Measurements from ENCODE around the gene TMEM178B. TPM values are rescaled to one million over a fixed set of nuclear protein-coding genes. Genes with fewer than 3 reads are reported as not detected.

Gene TMEM178B
- total and polyA plus RNA-seq, 8 donors: 0.16 to 5.6 (median 3.4) TPM

- DNase-seq: peak in 2 of 4 donors; percentile 22 to 39
- ATAC-seq: no peak
- TF ChIP-seq CTCF (IDR thresholded peaks at IDR 0.05): no peak
- intact Hi-C loops (cut with DNase I): no loop called here
- H3K4me3 ChIP-seq: no peak overlapping the region
- H3K9me3 ChIP-seq: peaks cover 0 to 3% of the 10 kb centered on the region in 2 donors
- no peaks in the 10 kb centered on the region for H3K36me3 ChIP-seq
- H3K4me1 ChIP-seq: no peaks in the 10 kb centered on the region
- no peak overlapping the region for H3K27ac ChIP-seq
- no peaks in the 10 kb centered on the region for H3K27me3 ChIP-seq
These were observed 259.6 kb downstream of the TMEM178B start for GRCh38 chr7:141333459-141333858.

DNA sequence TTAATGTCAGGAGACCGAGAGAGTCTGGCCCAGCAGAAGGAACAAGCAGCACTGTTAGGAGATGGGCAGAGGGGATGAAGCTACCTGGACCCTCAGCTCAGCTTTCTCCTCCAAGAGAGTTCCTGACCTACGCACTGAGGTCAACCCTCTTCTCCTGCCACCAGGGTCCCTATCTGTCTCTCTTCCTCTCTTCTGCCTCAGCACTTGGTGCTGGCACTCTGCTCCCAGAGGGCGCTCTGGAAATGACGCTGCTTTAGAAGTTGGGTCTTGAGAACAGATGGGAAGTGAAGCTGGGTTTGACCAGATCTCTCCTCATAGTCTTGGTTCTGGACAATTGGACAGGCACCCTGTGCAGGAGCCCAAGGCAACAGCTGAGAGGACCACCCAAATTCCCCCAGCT is 261.3 kb downstream of the TMEM178B start:
- DNase-seq (no peak), ATAC-seq (no peak)
- TF ChIP-seq CTCF (IDR thresholded peaks at IDR 0.05): no peak
- Histone ChIP-seq H3K27me3 (no peaks in the 10 kb centered on the region), H3K4me3 (no peak overlapping the region), H3K4me1 (no peaks in the 10 kb centered on the region), H3K9me3 (peaks cover 0 to 2% of the 10 kb centered on the region in 2 donors), H3K36me3 (no peaks in the 10 kb centered on the region), H3K27ac (no peak overlapping the region)
- intact Hi-C loops (cut with DNase I): no loop called here

GRCh38 chr7:141339603-141340002 is 265.7 kb downstream of the TMEM178B start:
- Histone ChIP-seq H3K4me3 (no peak overlapping the region), H3K36me3 (no peaks in the 10 kb centered on the region), H3K9me3 (no peaks in the 10 kb centered on the region), H3K4me1 (no peaks in the 10 kb centered on the region), H3K27ac (no peak overlapping the region), H3K27me3 (no peaks in the 10 kb centered on the region)
- ATAC-seq: no peak
- intact Hi-C loops (cut with DNase I): no loop called here
- no peak for TF ChIP-seq CTCF (IDR thresholded peaks at IDR 0.05)
- DNase-seq: no peak

DNA sequence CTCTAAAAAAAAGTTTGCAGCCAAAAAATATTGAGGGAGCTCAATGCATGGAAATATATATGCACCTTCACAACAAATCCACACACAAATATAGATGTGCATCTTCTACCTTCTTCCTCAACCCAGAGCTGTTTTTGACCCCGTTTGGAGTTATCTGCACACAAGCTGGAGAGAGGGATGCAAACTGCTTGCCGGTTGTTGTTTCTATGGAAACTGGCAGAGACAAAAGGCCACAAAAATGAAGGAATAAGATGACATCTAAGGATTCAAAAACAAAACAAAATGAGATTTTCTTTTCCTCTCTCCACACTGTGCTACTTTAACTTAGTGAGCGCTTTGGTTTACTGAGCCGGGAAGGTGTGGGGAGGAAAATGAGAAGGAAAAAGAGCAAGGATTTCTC is 267.1 kb downstream of the TMEM178B start:
- DNase-seq: no peak
- no peak for ATAC-seq
- H3K9me3 ChIP-seq: no peaks in the 10 kb centered on the region
- no peak overlapping the region for H3K27ac ChIP-seq
- no peak overlapping the region for H3K4me3 ChIP-seq
- TF ChIP-seq CTCF (IDR thresholded peaks at IDR 0.05): no peak
- H3K36me3 ChIP-seq: no peaks in the 10 kb centered on the region
- no peaks in the 10 kb centered on the region for H3K4me1 ChIP-seq
- H3K27me3 ChIP-seq: no peaks in the 10 kb centered on the region
- intact Hi-C loops (cut with DNase I): no loop called here

- Histone ChIP-seq H3K27ac (no peak overlapping the region), H3K4me1 (no peaks in the 10 kb centered on the region), H3K27me3 (no peaks in the 10 kb centered on the region), H3K9me3 (no peaks in the 10 kb centered on the region), H3K4me3 (no peak overlapping the region), H3K36me3 (no peaks in the 10 kb centered on the region)
- no peak for ATAC-seq
- no peak for DNase-seq
- intact Hi-C loops (cut with DNase I): no loop called here
- TF ChIP-seq CTCF (IDR thresholded peaks at IDR 0.05): no peak
These were observed 269.0 kb downstream of the TMEM178B start for GRCh38 chr7:141342621-141343408.
